Right renal cortex interstitium (tissue), 3 donors: ENCODE data around the gene PDE6G. TPM values are rescaled to one million over a fixed set of nuclear protein-coding genes. Genes with fewer than 3 reads are reported as not detected.
"Not testable (repeated sequence)": the region's sequence is repeated elsewhere in the genome, so short reads cannot be mapped to it uniquely, and the experiment has no call there.

ENCODE experiments used
- DNase-seq, 3 donors: peaks; one replicate each; pipeline ENCODE4 v3.0.0-alpha.2; 2013; ENCODE audit warnings: low read depth in 3 of 3, low spot score in 2 of 3
- polyA plus RNA-seq, 3 donors: library from polyadenylated mRNA; unstranded; fragments of 120-200 nt; gene quantifications; one replicate each; pipeline ENCODE4 v1.2.1, GENCODE V29; 2013; ENCODE audit not compliant: insufficient read length in 3 of 3

PDE6G gene
- polyA plus RNA-seq, 3 donors, result 11.6 to 14.9 (median 12.7) TPM

GRCh38 chr17:81638683-81639082, 17.7 kb downstream of the PDE6G start:
- DNase-seq, result no peak

- DNase-seq, result peak; percentile 65 to 72 (median 69)
These were observed 19.6 kb downstream of the PDE6G start, which contains the start of the genes NPLOC4 and TSPAN10 for GRCh38 chr17:81636505-81637288. TSS of gene NPLOC4 (minus strand) at chr17:81637112. CDS start at chr17:81636930, 182 bp downstream. TSS of gene TSPAN10 (plus strand) at chr17:81637196. CDS start at chr17:81642413, 5,217 bp downstream.

DNA sequence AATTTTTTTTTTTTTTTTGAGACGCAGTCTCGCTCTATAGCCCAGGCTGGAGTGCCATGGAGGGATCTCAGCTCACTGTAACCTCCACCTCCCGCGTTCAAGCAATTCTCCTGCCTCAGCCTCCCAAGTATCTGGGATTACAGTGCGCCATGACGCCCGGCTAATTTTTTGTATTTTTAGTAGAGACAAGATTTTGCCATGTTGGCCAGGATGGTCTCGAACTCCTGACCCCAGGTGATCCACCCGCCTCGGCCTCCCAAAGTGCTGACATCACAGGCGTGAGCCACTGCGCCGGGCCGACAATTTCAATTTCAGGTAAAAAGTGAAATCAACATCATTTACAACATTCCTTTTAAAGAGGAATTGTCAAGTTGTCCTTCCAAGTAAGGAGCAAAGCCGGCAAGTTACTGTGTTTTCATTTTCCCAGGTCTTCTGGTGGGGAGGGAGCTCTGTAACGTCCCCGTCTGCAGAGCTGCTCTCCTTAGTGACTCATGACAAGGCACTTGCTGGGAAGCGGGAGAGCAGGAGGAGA, 20.3 kb downstream of the PDE6G start:
- DNase-seq, result no peak

- no peak for DNase-seq
These were observed 20.9 kb downstream of the PDE6G start for GRCh38 chr17:81635431-81635830.

DNA sequence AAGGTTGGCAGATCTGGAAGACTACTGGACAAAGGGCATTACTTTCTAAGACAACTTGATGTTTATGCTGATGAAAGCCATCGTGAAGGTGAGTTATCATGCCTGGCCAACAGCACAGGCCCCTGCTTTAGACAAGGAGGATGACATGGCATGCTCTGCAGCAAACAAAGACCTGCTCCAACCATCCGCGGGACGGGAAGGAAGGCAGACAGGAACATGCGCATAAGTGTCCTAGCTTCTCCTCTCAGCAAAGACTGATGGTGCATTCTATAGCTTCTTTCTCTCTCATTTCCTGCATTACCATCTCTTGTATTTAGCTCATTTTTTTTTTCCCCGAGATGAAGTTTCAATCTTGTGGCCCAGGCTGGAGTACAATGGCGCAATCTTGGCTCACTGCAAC, 24.9 kb downstream of the PDE6G start:
- DNase-seq, result no peak

DNA sequence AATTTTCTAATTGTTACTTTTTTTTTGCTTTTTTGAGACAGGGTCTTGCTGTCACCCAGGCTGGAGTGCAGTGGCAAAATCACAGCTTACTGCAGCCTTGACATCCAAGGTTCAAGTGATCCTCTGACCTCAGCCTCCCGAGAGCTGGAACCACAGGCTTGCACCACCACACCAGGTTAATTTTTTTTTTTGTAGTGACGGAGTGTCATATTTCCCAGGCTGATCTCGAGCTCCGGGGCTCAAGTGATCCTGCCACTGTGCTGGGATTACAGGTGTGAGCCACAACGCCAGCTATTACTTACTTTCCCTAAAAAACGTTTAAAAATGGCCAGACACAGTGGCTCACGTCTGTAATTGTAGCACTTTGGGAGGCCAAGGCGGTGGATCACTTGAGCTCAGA, 26.1 kb downstream of the PDE6G start:
- DNase-seq, result no peak

- no peak for DNase-seq
These were observed 34.7 kb downstream of the PDE6G start for GRCh38 chr17:81621494-81622130.

GRCh38 chr17:81618307-81618706, 38.0 kb downstream of the PDE6G start:
- not testable (repeated sequence) for DNase-seq

GRCh38 chr17:81616877-81617276, 39.5 kb downstream of the PDE6G start:
- no peak for DNase-seq

GRCh38 chr17:81615401-81615930, 40.9 kb downstream of the PDE6G start:
- no peak for DNase-seq

GRCh38 chr17:81612172-81612970, 44.0 kb downstream of the PDE6G start:
- no peak for DNase-seq

DNA sequence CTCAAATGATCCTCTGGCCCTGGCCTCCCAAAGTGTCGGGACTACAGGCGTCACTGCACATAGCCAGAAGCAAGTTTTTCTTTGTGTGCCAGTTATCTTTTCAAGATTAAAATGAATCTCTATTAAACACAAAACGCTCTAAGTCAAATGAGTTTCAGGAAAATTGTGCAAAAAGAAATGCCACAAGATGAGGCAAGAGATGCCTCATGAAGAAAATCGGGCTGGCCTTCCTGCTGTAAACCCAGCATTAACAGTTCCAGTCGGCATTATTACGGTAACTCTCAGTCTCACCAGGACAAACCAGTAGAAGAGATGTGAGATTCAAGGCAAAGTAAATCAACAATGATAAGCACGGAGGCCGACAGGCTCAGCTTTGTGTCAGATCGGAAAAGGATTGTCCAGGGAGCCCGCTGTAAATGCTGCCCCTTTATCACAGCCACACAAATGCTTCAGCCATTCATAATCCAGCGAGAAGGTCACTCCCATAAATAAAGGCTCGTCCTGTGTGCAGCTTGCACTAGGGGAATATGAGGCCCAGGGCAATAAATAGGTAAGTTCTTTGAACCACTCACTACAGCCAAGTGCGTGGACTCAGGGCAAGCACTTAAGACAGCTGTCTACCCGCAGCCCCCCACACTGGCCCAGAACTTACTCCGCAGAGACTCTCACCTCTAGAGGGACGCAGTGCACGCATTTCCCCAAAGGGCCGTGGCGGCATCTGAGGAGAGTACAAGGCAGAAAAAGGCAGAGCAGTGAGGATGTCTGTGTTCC, 46.6 kb downstream of the PDE6G start:
- DNase-seq, result no peak

DNA sequence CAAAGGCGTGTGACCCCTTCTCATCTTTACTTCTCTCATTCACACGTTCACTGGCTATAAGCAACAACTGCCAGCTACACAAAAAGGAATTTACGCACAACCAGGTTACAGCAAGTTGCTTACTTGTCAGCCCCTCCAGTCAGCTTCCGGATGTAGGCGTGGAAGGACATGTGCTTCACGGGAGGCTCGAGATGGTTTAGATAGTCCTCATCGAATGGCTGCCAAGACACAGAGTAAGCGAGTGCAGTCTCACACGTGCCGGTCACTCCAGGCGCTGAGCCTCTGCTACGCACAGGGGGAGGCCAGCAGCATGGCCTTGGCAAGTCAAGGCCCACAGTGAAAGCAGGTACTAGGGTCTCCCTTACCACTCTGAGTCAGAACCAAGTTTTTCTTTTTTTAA, 47.7 kb downstream of the PDE6G start:
- DNase-seq, result no peak

DNA sequence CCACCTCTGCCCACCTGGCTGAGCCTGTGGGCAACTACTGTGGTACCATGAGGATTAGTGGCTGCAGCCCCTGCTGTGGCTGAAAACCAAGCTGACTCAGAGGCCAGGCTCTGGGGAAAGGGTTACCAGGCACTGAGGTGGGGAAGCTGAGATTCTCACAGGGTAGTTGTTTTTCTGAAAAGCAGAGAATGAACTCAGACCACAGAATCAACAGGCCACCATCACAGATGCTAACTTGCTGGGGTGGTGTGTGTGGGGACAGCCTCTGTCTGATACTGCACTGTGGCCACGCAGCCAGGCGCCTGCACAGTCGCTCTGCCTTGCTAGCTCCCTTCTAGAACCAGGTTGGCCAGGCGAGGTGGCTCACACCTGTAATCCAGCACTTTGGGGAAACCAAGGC, 48.3 kb downstream of the PDE6G start:
- DNase-seq, result no peak

GRCh38 chr17:81607431-81607830, 48.9 kb downstream of the PDE6G start:
- DNase-seq, result no peak

- no peak for DNase-seq
These were observed 52.3 kb downstream of the PDE6G start for GRCh38 chr17:81603846-81604610.

DNA sequence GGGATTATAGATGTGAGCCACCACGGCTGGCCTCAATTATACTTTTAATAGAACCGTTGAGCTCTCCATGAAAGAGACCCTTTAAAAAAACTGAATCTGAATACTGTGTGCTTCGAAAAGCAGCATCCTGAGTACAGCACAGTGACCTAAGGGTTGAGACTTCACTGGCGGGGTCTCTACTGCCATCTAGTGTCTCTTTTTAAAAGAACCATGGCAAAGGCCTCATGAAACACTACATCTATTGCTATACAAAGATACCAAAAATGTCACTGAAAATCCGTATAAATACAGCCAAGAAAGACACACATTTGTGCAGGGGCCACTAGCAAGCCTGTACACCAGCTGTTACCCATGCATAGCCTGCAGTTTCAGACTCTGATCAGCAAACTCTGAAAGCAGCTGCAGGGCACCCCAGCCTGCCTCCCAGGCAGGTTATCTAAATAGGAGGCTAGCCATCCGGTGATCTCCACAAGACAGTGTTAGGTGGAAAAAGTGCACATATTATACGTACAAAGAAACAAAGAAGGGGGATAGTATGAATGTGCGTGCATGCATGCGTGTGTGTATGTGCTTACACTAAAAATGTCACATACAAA, 54.7 kb downstream of the PDE6G start:
- DNase-seq, result peak; percentile 44 to 59 (median 45)
